Endothelial cell of umbilical vein (primary cell): ENCODE results near the gene TSKU. TPM values are rescaled to one million over a fixed set of nuclear protein-coding genes. Genes with fewer than 3 reads are reported as not detected.
"Not testable (repeated sequence)": the region's sequence is repeated elsewhere in the genome, so short reads cannot be mapped to it uniquely, and the experiment has no call there.

ENCODE experiments used
- BruUV-seq: library from RNA; stranded (reverse); fragments of 400-500 nt; replicated peaks from 2 replicates; lab custom pipeline; 2021; lab: Mats Ljungman, UMichigan
- CTCF ChIA-PET: fragments of 300-600, 350-600 bp; sonication (Branson Sonifier 250); formaldehyde crosslinking; loops from one replicate; lab custom pipeline; 2021; ENCODE audit warnings: antibody characterized with exemption, inconsistent platforms; lab: Charles Lee
- POLR2A ChIA-PET: fragments of 300-600, 350-600 bp; sonication (Branson Sonifier 250); formaldehyde crosslinking; loops from one replicate; lab custom pipeline; 2021; ENCODE audit warnings: antibody characterized with exemption, inconsistent platforms; lab: Charles Lee
- DNase-seq: peaks from one replicate; pipeline ENCODE4 v3.0.0-alpha.2; 2011; ENCODE audit warnings: low read depth, low spot score
- FAIRE-seq: peaks from 2 replicates; lab custom pipeline; 2011; peaks lifted over from hg19 to GRCh38; lab: Jason Lieb, UNC
- H2AFZ ChIP-seq: 2 replicates; pipeline ENCODE4 v1.6.0; 2012; ENCODE audit warnings: low read depth, low read length, control low read depth, inconsistent platforms
- H3K27ac ChIP-seq: 2 replicates; pipeline ENCODE4 v1.5.1; 2011; ENCODE audit warnings: low read depth, mild to moderate bottlenecking, control low read depth, low read length, moderate library complexity; ENCODE audit not compliant: insufficient read depth
- H3K27me3 ChIP-seq, 2 experiments: 2 replicates each; pipeline versions ENCODE4 v1.6.0 to v1.6.1; 2011; ENCODE audit warnings: low read length in 2 of 2, mixed read lengths in 1 of 2; ENCODE audit not compliant: control insufficient read depth in 2 of 2, insufficient read depth in 2 of 2
- H3K36me3 ChIP-seq, 2 experiments: 2 replicates in 1 of 2; 3 replicates in 1 of 2; pipeline ENCODE4 v1.5.1; 2011; ENCODE audit warnings: low read length in 2 of 2, mild to moderate bottlenecking in 1 of 2, moderate library complexity in 1 of 2; ENCODE audit not compliant: control insufficient read depth in 2 of 2, insufficient read depth in 2 of 2; ENCODE audit errors: extremely low read depth in 1 of 2
- H3K4me1 ChIP-seq: 3 replicates; pipeline ENCODE4 v1.5.1; 2011; ENCODE audit warnings: mild to moderate bottlenecking, low read length; ENCODE audit not compliant: control insufficient read depth, insufficient read depth; ENCODE audit errors: extremely low read depth
- H3K4me2 ChIP-seq: 2 replicates; pipeline ENCODE4 v1.6.1; 2011; ENCODE audit warnings: low read length, control low read depth, mixed read lengths; ENCODE audit not compliant: insufficient read depth
- H3K4me3 ChIP-seq, 3 experiments: fragments of 200-600 bp in 1 of 3; sonication (generic), shearing (Covaris generic) in 1 of 3; replicated peaks in 1 of 3; 2 replicates each; pipeline ENCODE4 v1.5.1; 2011 to 2016; ENCODE audit warnings: control low read depth in 3 of 3, low read length in 3 of 3, mild to moderate bottlenecking in 2 of 3, inconsistent platforms in 1 of 3, low read depth in 1 of 3, moderate library complexity in 1 of 3; ENCODE audit not compliant: insufficient read depth in 1 of 3
- H3K79me2 ChIP-seq: 2 replicates; pipeline ENCODE4 v1.6.0; 2012; ENCODE audit warnings: low read length, inconsistent platforms; ENCODE audit not compliant: control insufficient read depth, insufficient read depth
- H3K9ac ChIP-seq: replicated peaks from 2 replicates; pipeline ENCODE3; 2011; ENCODE audit warnings: low read length, control low read depth; ENCODE audit not compliant: insufficient read depth; ENCODE audit errors: extremely low read depth
- H3K9me1 ChIP-seq: replicated peaks from 3 replicates; pipeline ENCODE4 v1.6.0; 2011; ENCODE audit warnings: mild to moderate bottlenecking, low read length; ENCODE audit not compliant: control insufficient read depth, insufficient read depth; ENCODE audit errors: extremely low read depth
- H3K9me3 ChIP-seq: replicated peaks from 2 replicates; pipeline ENCODE4 v1.5.1; 2012; ENCODE audit warnings: low read length, inconsistent platforms; ENCODE audit not compliant: control insufficient read depth, insufficient read depth
- H4K20me1 ChIP-seq: replicated peaks from 2 replicates; pipeline ENCODE3; 2011; ENCODE audit warnings: mild to moderate bottlenecking, low read length; ENCODE audit not compliant: control insufficient read depth, insufficient read depth; ENCODE audit errors: extremely low read depth
- CTCF ChIP-seq, 2 donors: IDR thresholded peaks; 1 replicate in 1 of 2; 2 replicates in 1 of 2; pipeline ENCODE4 v1.5.1; 2011; ENCODE audit warnings: low read length in 2 of 2, mild to moderate bottlenecking in 2 of 2, moderate library complexity in 2 of 2, control low read depth in 1 of 2, inconsistent platforms in 1 of 2, low read depth in 1 of 2; ENCODE audit not compliant: insufficient read depth in 1 of 2; ENCODE audit errors: extremely low read depth in 1 of 2
- EZH2 ChIP-seq: IDR thresholded peaks from 2 replicates; pipeline ENCODE4 v1.6.1; 2012; ENCODE audit warnings: borderline replicate concordance, low read depth, mild to moderate bottlenecking, moderate library complexity, low read length, inconsistent platforms; ENCODE audit not compliant: severe bottlenecking
- FOS ChIP-seq: IDR thresholded peaks from 2 replicates; pipeline ENCODE4 v1.6.1; 2011; ENCODE audit warnings: mild to moderate bottlenecking, low read length, moderate library complexity, borderline replicate concordance; ENCODE audit not compliant: insufficient read depth
- GATA2 ChIP-seq: IDR thresholded peaks from 2 replicates; pipeline ENCODE4 v1.7.0; 2011; ENCODE audit warnings: low read depth, mild to moderate bottlenecking, moderate library complexity, mixed read lengths, low read length; ENCODE audit not compliant: insufficient read length, insufficient read depth
- JUN ChIP-seq: IDR thresholded peaks from 2 replicates; pipeline ENCODE4 v1.6.1; 2011; ENCODE audit warnings: borderline replicate concordance, low read depth; ENCODE audit not compliant: insufficient read length, insufficient read depth
- MYC ChIP-seq: IDR thresholded peaks from one replicate; pipeline ENCODE4 v1.6.1; 2011; ENCODE audit warnings: mild to moderate bottlenecking, low read depth, low read length
- POLR2A ChIP-seq: IDR thresholded peaks from 2 replicates; pipeline ENCODE4 v1.6.1; 2012; ENCODE audit warnings: low read depth, mild to moderate bottlenecking, control low read depth, low read length
- POLR2AphosphoS5 ChIP-seq: IDR thresholded peaks from 2 replicates; pipeline ENCODE4 v1.6.1; 2012; ENCODE audit warnings: low read depth, mild to moderate bottlenecking, control low read depth, low read length, moderate library complexity; ENCODE audit not compliant: insufficient read depth
- dilution Hi-C: fragments of 300-500 bp; cut with MboI; formaldehyde crosslinking; loops from one replicate; pipeline ENCODE4 v1.15.0; 2019; ENCODE audit warnings: low sequenced_read_pairs; ENCODE audit not compliant: extremely low pct_ligation_motif_present
- intact Hi-C: fragments of 100-400 bp; cut with micrococcal nuclease; formaldehyde crosslinking; loops from one replicate; pipeline ENCODE4 v1.10.0; 2022
- polyA plus RNA-seq, 4 experiments: library from polyadenylated mRNA; depleted of rRNA in 3 of 4; stranded (reverse) in 3 of 4; unstranded in 1 of 4; fragments of >200 nt; gene quantifications; 2 replicates each; pipeline versions ENCODE4 v1.2.1 to v1.2.3, GENCODE V29; 2011 to 2012; ENCODE audit warnings: missing spikeins in 1 of 4
- total RNA-seq: library from RNA; stranded (reverse); gene quantifications from 2 replicates; pipeline ENCODE4 v1.2.3, GENCODE V29; 2021
- TF ChIP-seq, protein P1 (sequence below): IDR thresholded peaks from 2 replicates; pipeline ENCODE4 v1.6.1; 2011; ENCODE audit not compliant: insufficient read depth, insufficient read length

Gene TSKU
- total and polyA plus RNA-seq, 2 donors (not counting 3 experiments of a cell fraction or from before 2014, with no cell fraction given) = 16.2 to 21.2 TPM

DNA sequence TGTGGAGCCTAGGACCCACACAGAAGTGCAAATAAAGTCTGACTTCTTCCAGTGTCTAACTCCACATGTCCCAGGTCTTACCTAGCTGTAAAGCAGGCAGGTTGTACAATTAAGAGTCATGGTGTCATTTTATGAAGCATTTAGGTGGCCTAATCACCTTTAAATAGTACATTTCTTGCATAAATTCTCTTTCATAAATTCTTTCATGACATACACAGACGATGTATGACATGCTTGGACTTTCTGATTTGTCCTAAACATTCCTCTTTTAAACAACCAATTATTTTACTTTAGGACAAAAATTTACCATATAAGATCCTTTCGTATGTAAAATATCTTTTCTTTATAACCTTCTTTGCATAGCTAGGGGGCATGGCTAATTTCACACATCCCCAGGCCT is 31.3 kb downstream of the TSKU start:
- FAIRE-seq (no peak), DNase-seq (no peak)
- no peak overlapping the region for H3K4me3 ChIP-seq
- no peaks in the 10 kb centered on the region for H4K20me1 ChIP-seq
- no peaks in the 10 kb centered on the region for H3K27me3 ChIP-seq
- H3K79me2 ChIP-seq = no peaks in the 10 kb centered on the region
- no peaks in the 10 kb centered on the region for H3K9me3 ChIP-seq
- BruUV-seq = no TSS peak
- no peak overlapping the region for H3K9ac ChIP-seq
- no peaks in the 10 kb centered on the region for H3K36me3 ChIP-seq
- intact Hi-C loops = no loop called here
- no peak overlapping the region for H2AFZ ChIP-seq
- peaks cover 3% of the 10 kb centered on the region for H3K4me1 ChIP-seq
- H3K27ac ChIP-seq = no peak overlapping the region
- TF ChIP-seq MYC (no peak), POLR2A (no peak), CTCF (IDR thresholded peaks at IDR 0.05; ENCODE audit: extremely low read depth in 1 of 2, insufficient read depth in 1 of 2, low read depth in 1 of 2, low read length in 2 of 2) (no peak), GATA2 (no peak), EZH2 (no peak), JUN (no peak), POLR2AphosphoS5 (no peak), FOS (no peak)
- TF ChIP-seq, protein P1, sequence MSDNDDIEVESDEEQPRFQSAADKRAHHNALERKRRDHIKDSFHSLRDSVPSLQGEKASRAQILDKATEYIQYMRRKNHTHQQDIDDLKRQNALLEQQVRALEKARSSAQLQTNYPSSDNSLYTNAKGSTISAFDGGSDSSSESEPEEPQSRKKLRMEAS = no peak
- dilution Hi-C loops = loop anchor here (25.0 kb wide), 1 partner anchor 98 kb away; no protein-coding TSS in a partner anchor
- H3K4me2 ChIP-seq = no peak overlapping the region
- no peaks in the 10 kb centered on the region for H3K9me1 ChIP-seq
- POLR2A ChIA-PET = no interaction called here
- CTCF ChIA-PET = interaction anchor here (0.9 to 9.6 kb wide), 2 partner anchors 24 to 105 kb away, joined by 3 to 338 read pairs; no protein-coding TSS in a partner anchor

DNA sequence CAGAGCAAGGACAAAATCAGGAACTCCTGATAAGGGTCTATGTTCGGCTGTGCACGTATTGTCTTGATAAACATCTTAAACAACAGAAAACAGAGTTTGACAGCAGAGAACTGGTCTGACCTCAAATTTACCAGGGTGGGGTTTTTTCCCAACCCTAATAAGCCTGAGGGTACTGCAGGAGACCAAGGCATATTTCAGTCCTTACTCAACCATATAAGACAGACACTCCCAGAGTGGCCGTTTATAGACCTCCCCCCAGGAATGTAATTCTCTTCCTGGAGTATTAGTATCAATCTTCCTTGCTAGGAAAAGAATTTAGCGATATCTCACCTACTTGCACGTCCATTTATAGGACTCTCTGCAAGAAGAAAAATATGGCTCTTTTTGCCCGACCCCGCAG is 32.5 kb downstream of the TSKU start:
- CTCF ChIA-PET = interaction anchor here (9.6 kb wide), 1 partner anchor 104 kb away, joined by 338 read pairs; no protein-coding TSS in a partner anchor
- H3K36me3 ChIP-seq, H2AFZ ChIP-seq, H3K9me1 ChIP-seq, H4K20me1 ChIP-seq, H3K4me2 ChIP-seq, DNase-seq, intact Hi-C loops, H3K4me3 ChIP-seq, H3K4me1 ChIP-seq, H3K27ac ChIP-seq, H3K9ac ChIP-seq, H3K9me3 ChIP-seq, POLR2A ChIA-PET, H3K79me2 ChIP-seq, H3K27me3 ChIP-seq, BruUV-seq, FAIRE-seq: not testable (repeated sequence)
- dilution Hi-C loops = loop anchor here (25.0 kb wide), 1 partner anchor 97 kb away; no protein-coding TSS in a partner anchor
